H1 (cell line): Measurements from ENCODE around the gene TPRN. TPM values are rescaled to one million over a fixed set of nuclear protein-coding genes. Genes with fewer than 3 reads are reported as not detected.

Source experiments
- CTCF ChIA-PET: fragments of 300-600 bp; sonication (Branson Sonifier 250); formaldehyde crosslinking; loops from one replicate; lab custom pipeline; 2021; ENCODE audit not compliant: partially characterized antibody; lab: Charles Lee
- POLR2A ChIA-PET: fragments of 300-600 bp; sonication (Branson Sonifier 250); formaldehyde crosslinking; loops from one replicate; lab custom pipeline; 2021; ENCODE audit warnings: inconsistent platforms; ENCODE audit not compliant: partially characterized antibody; lab: Charles Lee
- DNase-seq, 2 experiments: peaks; one replicate each; pipeline versions ENCODE4 v3.0.0 to v3.0.0-alpha.2; 2010 to 2022; ENCODE audit warnings: low spot score in 2 of 2, low read depth in 1 of 2, mixed read lengths in 1 of 2
- FAIRE-seq: peaks from 2 replicates; lab custom pipeline; 2011; peaks lifted over from hg19 to GRCh38; lab: Jason Lieb, UNC
- H2AFZ ChIP-seq: 2 replicates; pipeline ENCODE4 v1.8.1; 2012; ENCODE audit warnings: low read length, inconsistent platforms
- H2AK5ac ChIP-seq: 2 replicates; pipeline ENCODE4 v1.6.1; 2013; ENCODE audit warnings: low read depth, low read length
- H2BK120ac ChIP-seq: replicated peaks from 2 replicates; pipeline ENCODE3; 2013; ENCODE audit warnings: low read depth, low read length, inconsistent platforms
- H2BK12ac ChIP-seq: 2 replicates; pipeline ENCODE4 v1.6.1; 2013; ENCODE audit warnings: low read depth, low read length
- H2BK15ac ChIP-seq: 2 replicates; pipeline ENCODE4 v1.6.1; 2013; ENCODE audit warnings: low read length
- H2BK20ac ChIP-seq: 2 replicates; pipeline ENCODE4 v1.6.1; 2013; ENCODE audit warnings: low read length
- H2BK5ac ChIP-seq: 2 replicates; pipeline ENCODE4 v1.6.1; 2013; ENCODE audit warnings: low read depth, low read length
- H3K14ac ChIP-seq: 2 replicates; pipeline ENCODE4 v1.6.1; 2013; ENCODE audit warnings: inconsistent platforms; ENCODE audit not compliant: insufficient read length
- H3K18ac ChIP-seq: 2 replicates; pipeline ENCODE4 v1.6.1; 2013; ENCODE audit warnings: low read length; ENCODE audit errors: extremely low read depth
- H3K23ac ChIP-seq: 2 replicates; pipeline ENCODE4 v1.6.1; 2013; ENCODE audit warnings: inconsistent platforms; ENCODE audit not compliant: insufficient read length
- H3K23me2 ChIP-seq: 2 replicates; pipeline ENCODE4 v1.6.1; 2013; ENCODE audit warnings: low read depth, low read length
- H3K27ac ChIP-seq: 2 replicates; pipeline ENCODE4 v1.6.1; 2011; ENCODE audit warnings: low read depth, low read length, inconsistent platforms
- H3K27me3 ChIP-seq, 4 experiments: replicated peaks in 1 of 4; 1 replicate in 1 of 4; 2 replicates in 3 of 4; pipeline versions ENCODE4 v1.6.1 to v1.8.1; 2011 to 2013; ENCODE audit warnings: low read length in 3 of 4, mild to moderate bottlenecking in 3 of 4, inconsistent platforms in 2 of 4, mixed read lengths in 2 of 4, moderate library complexity in 1 of 4; ENCODE audit not compliant: control insufficient read depth in 3 of 4, insufficient read depth in 3 of 4; ENCODE audit errors: extremely low read depth in 1 of 4
- H3K36me3 ChIP-seq, 4 experiments: 2 replicates each; pipeline versions ENCODE4 v1.6.1 to v1.8.1; 2011 to 2013; ENCODE audit warnings: mild to moderate bottlenecking in 4 of 4, low read length in 3 of 4, moderate library complexity in 2 of 4, control low read depth in 1 of 4, inconsistent platforms in 1 of 4; ENCODE audit not compliant: insufficient read depth in 4 of 4, control insufficient read depth in 2 of 4
- H3K4ac ChIP-seq: replicated peaks from 2 replicates; pipeline ENCODE3; 2013; ENCODE audit warnings: low read length, low read depth, mixed read lengths, inconsistent platforms; ENCODE audit not compliant: insufficient read length
- H3K4me1 ChIP-seq, 4 experiments: replicated peaks in 1 of 4; 1 replicate in 1 of 4; 2 replicates in 3 of 4; pipeline versions ENCODE4 v1.6.1 to v1.8.1; 2011 to 2013; ENCODE audit warnings: low read length in 3 of 4, inconsistent platforms in 2 of 4, mixed read lengths in 1 of 4; ENCODE audit not compliant: insufficient read depth in 4 of 4, control insufficient read depth in 3 of 4
- H3K4me2 ChIP-seq, 2 experiments: 2 replicates each; pipeline versions ENCODE4 v1.6.1 to v1.8.1; 2011 to 2013; ENCODE audit warnings: low read depth in 2 of 2, low read length in 2 of 2, control low read depth in 1 of 2, inconsistent platforms in 1 of 2, mild to moderate bottlenecking in 1 of 2; ENCODE audit not compliant: insufficient read depth in 1 of 2
- H3K4me3 ChIP-seq, 4 experiments: fragments of 200-600, 300-600 bp in 1 of 4; sonication (generic), shearing (Covaris generic), sonication (Bioruptor Twin) in 1 of 4; 2 replicates each; pipeline versions ENCODE4 v1.5.1 to v1.8.1; 2011 to 2016; ENCODE audit warnings: low read length in 4 of 4, low read depth in 3 of 4, control low read depth in 2 of 4, inconsistent platforms in 2 of 4, mild to moderate bottlenecking in 2 of 4, mixed read lengths in 1 of 4, moderate library complexity in 1 of 4; ENCODE audit not compliant: insufficient read depth in 2 of 4; ENCODE audit errors: extremely low read depth in 1 of 4
- H3K56ac ChIP-seq: replicated peaks from 2 replicates; pipeline ENCODE3; 2013; ENCODE audit warnings: low read depth, mild to moderate bottlenecking, mixed read lengths, low read length, inconsistent platforms; ENCODE audit not compliant: insufficient read length
- H3K79me1 ChIP-seq: 2 replicates; pipeline ENCODE4 v1.6.1; 2013; ENCODE audit warnings: low read depth, low read length, control low read depth
- H3K79me2 ChIP-seq, 2 experiments: 2 replicates each; pipeline versions ENCODE4 v1.6.1 to v1.8.1; 2012 to 2013; ENCODE audit warnings: low read length in 2 of 2, mild to moderate bottlenecking in 2 of 2, inconsistent platforms in 1 of 2; ENCODE audit not compliant: insufficient read depth in 2 of 2, control insufficient read depth in 1 of 2
- H3K9ac ChIP-seq, 4 experiments: replicated peaks in 1 of 4; 1 replicate in 1 of 4; 2 replicates in 3 of 4; pipeline versions ENCODE4 v1.6.1 to v1.8.1; 2011 to 2013; ENCODE audit warnings: low read depth in 3 of 4, low read length in 3 of 4, control low read depth in 2 of 4, mild to moderate bottlenecking in 2 of 4, moderate library complexity in 2 of 4, inconsistent platforms in 1 of 4; ENCODE audit errors: extremely low read depth in 1 of 4
- H3K9me3 ChIP-seq, 2 experiments: 2 replicates each; pipeline versions ENCODE4 v1.6.1 to v1.8.1; 2012 to 2013; ENCODE audit warnings: mild to moderate bottlenecking in 2 of 2, moderate library complexity in 2 of 2, control low read depth in 1 of 2, inconsistent platforms in 1 of 2, low read depth in 1 of 2, low read length in 1 of 2, mixed read lengths in 1 of 2; ENCODE audit not compliant: insufficient read depth in 2 of 2
- H4K20me1 ChIP-seq, 2 experiments: replicated peaks in 1 of 2; 2 replicates each; pipeline versions ENCODE3 to v1.8.1; 2011 to 2013; ENCODE audit warnings: inconsistent platforms in 2 of 2, low read length in 2 of 2, mild to moderate bottlenecking in 1 of 2; ENCODE audit not compliant: insufficient read depth in 2 of 2, control insufficient read depth in 1 of 2
- H4K5ac ChIP-seq: 2 replicates; pipeline ENCODE4 v1.6.1; 2013; ENCODE audit warnings: low read length, low read depth, mixed read lengths, inconsistent platforms; ENCODE audit not compliant: insufficient read length
- H4K8ac ChIP-seq: 2 replicates; pipeline ENCODE4 v1.8.0; 2013; ENCODE audit warnings: mild to moderate bottlenecking, moderate library complexity, low read length, inconsistent platforms; ENCODE audit not compliant: insufficient read depth; ENCODE audit errors: extremely low read depth
- H4K91ac ChIP-seq: replicated peaks from 2 replicates; pipeline ENCODE3; 2013; ENCODE audit warnings: low read length, mixed read lengths, inconsistent platforms; ENCODE audit not compliant: insufficient read length
- ATF2 ChIP-seq: IDR thresholded peaks from 2 replicates; pipeline ENCODE4 v1.6.1; 2012; ENCODE audit warnings: low read length, inconsistent platforms
- BRCA1 ChIP-seq: IDR thresholded peaks from 2 replicates; pipeline ENCODE4 v1.6.1; 2012; ENCODE audit warnings: low read depth, low read length, improper control_type of control experiment
- CREB1 ChIP-seq: IDR thresholded peaks from 2 replicates; pipeline ENCODE4 v1.6.1; 2012; ENCODE audit warnings: inconsistent platforms
- EZH2 ChIP-seq: fragments of 200-600 bp; sonication (generic); IDR thresholded peaks from 2 replicates; pipeline ENCODE4 v1.7.1; 2012; ENCODE audit warnings: low read depth, mild to moderate bottlenecking, moderate library complexity, low read length, inconsistent platforms; ENCODE audit not compliant: severe bottlenecking
- JUN ChIP-seq: IDR thresholded peaks from 2 replicates; pipeline ENCODE4 v1.6.1; 2011; ENCODE audit warnings: low read depth, mild to moderate bottlenecking, improper control_type of control experiment, low read length
- MAFK ChIP-seq: IDR thresholded peaks from 2 replicates; pipeline ENCODE4 v1.6.1; 2012; ENCODE audit warnings: low read depth, mild to moderate bottlenecking, improper control_type of control experiment, low read length
- POLR2A ChIP-seq, 2 experiments: IDR thresholded peaks; 1 replicate in 1 of 2; 2 replicates in 1 of 2; pipeline ENCODE4 v1.6.1; 2011; ENCODE audit warnings: low read depth in 2 of 2, low read length in 2 of 2, mild to moderate bottlenecking in 2 of 2; ENCODE audit errors: control extremely low read depth in 1 of 2
- SIRT6 ChIP-seq: IDR thresholded peaks from one replicate; pipeline ENCODE4 v1.7.1; 2012; ENCODE audit warnings: low read length, inconsistent platforms
- TAF7 ChIP-seq: optimal IDR thresholded peaks from 2 replicates; pipeline ENCODE3; 2011; ENCODE audit warnings: low read depth, mild to moderate bottlenecking, inconsistent platforms, low read length, moderate library complexity, borderline replicate concordance
- ZNF274 ChIP-seq: IDR thresholded peaks from 2 replicates; pipeline ENCODE4 v1.7.0; 2012; ENCODE audit warnings: low read length, borderline replicate concordance; ENCODE audit errors: extremely low read depth
- WGBS, 2 experiments: shearing (Covaris generic) in 1 of 2; methylation state at CpG; one replicate each; pipeline versions ENCODE4 v1.1.6 to v1.1.7; 2013 to 2015; ENCODE audit warnings: low lambda C conversion rate in 2 of 2, mixed read lengths in 2 of 2, inconsistent platforms in 1 of 2, low coverage in 1 of 2, missing lambda C conversion rate in 1 of 2; ENCODE audit not compliant: insufficient replicate concordance in 2 of 2, insufficient coverage in 1 of 2, insufficient read length in 1 of 2; ENCODE audit errors: extremely low coverage in 1 of 2, missing lambda C conversion rate in 1 of 2; 5-methylcytosine and 5-hydroxymethylcytosine counted together
- polyA plus RNA-seq, 7 experiments: library from polyadenylated mRNA; depleted of rRNA in 3 of 7; stranded (reverse) in 5 of 7; unstranded in 2 of 7; fragments of >200 nt in 5 of 7; fragments of 200-250 nt in 2 of 7; gene quantifications; 1 replicate in 5 of 7; 2 replicates in 1 of 7; 4 replicates in 1 of 7; pipeline versions ENCODE4 v1.2.1 to v1.2.3, GENCODE V29; 2011 to 2013; ENCODE audit warnings: missing spikeins in 2 of 7, mixed read lengths in 2 of 7
- total RNA-seq: library from RNA; stranded (reverse); fragmentation: NEBNext Ultra II Directional; extraction: Animal tissue kit (Norgen Biotek cat#: 25700); gene quantifications from 2 replicates; pipeline ENCODE4 v1.2.1, GENCODE V29; 2021

Gene TPRN
- total and polyA plus RNA-seq, 2 of the 8 experiments (the other 6 are each of a cell fraction or from before 2014, with no cell fraction given), result 9.7 to 23.2 TPM

GRCh38 chr9:137206602-137207001 is 6.1 kb upstream of the TPRN start:
- H3K9ac ChIP-seq, result peak overlapping the region in 2 of 4 experiments; percentile 84 to 89; a peak in 4 of 7 replicates
- H2BK20ac ChIP-seq, result no peak overlapping the region
- H3K4ac ChIP-seq, result no peak overlapping the region
- FAIRE-seq (no peak), DNase-seq (no peak)
- no peaks in the 10 kb centered on the region for H3K9me3 ChIP-seq
- no peak overlapping the region for H3K23ac ChIP-seq
- no peak overlapping the region for H2BK15ac ChIP-seq
- no peak overlapping the region for H2AFZ ChIP-seq
- ChIA-PET POLR2A (interaction anchor here (1.1 to 69.9 kb wide), 8 partner anchors 13 to 136 kb away, joined by 3 to 1462 read pairs (median 8); partner anchors contain the start of genes ANAPC2, CYSRT1, NELFB and RNF208), CTCF (interaction anchor here (0.7 to 4.9 kb wide), 8 partner anchors 8 to 84 kb away, joined by 3 to 23 read pairs (median 4); partner anchors contain the start of genes ANAPC2, RNF224 and SSNA1)
- H3K79me1 ChIP-seq, result peaks cover 17% of the 10 kb centered on the region
- H3K4me3 ChIP-seq, result peak overlapping the region; percentile 78 to 96 (median 89)
- no peak overlapping the region for H2BK5ac ChIP-seq
- 88% methylated on average over 7 of the region's 7 CpGs; no CpG with 5 or more reads in 1 of the 2 experiments for WGBS, 2 experiments
- H3K23me2 ChIP-seq, result peaks cover 15% of the 10 kb centered on the region
- H3K18ac ChIP-seq, result no peak overlapping the region
- no peaks in the 10 kb centered on the region for H3K27me3 ChIP-seq
- H3K4me1 ChIP-seq, result peaks cover 6 to 21% (median 14%) of the 10 kb centered on the region in 4 experiments
- no peak for TF ChIP-seq POLR2A (IDR thresholded peaks at IDR 0.05; ENCODE audit: control extremely low read depth in 1 of 2, low read depth in 2 of 2, low read length in 2 of 2)
- no peak for TF ChIP-seq ZNF274
- no peak for TF ChIP-seq MAFK
- no peak for TF ChIP-seq ATF2
- no peak for TF ChIP-seq CREB1
- no peak for TF ChIP-seq JUN
- TF ChIP-seq EZH2, result no peak
- TF ChIP-seq BRCA1, result no peak
- TF ChIP-seq TAF7, result no peak
- no peak for TF ChIP-seq SIRT6
- H3K79me2 ChIP-seq, result peaks cover 0 to 46% of the 10 kb centered on the region in 2 experiments; a peak in 3 of 4 replicates
- peaks cover 0 to 12% of the 10 kb centered on the region in 2 experiments for H4K20me1 ChIP-seq
- no peak overlapping the region for H3K56ac ChIP-seq
- H3K36me3 ChIP-seq, result peaks cover 0 to 4% (median 0%) of the 10 kb centered on the region in 4 experiments; a peak in 1 of 8 replicates
- H4K5ac ChIP-seq, result no peak overlapping the region
- no peak overlapping the region for H3K14ac ChIP-seq
- no peak overlapping the region for H2AK5ac ChIP-seq
- H3K27ac ChIP-seq, result no peak overlapping the region
- H3K4me2 ChIP-seq, result peak overlapping the region; percentile 90
- H4K8ac ChIP-seq, result no peak overlapping the region; the same call in 1 of the 2 replicates
- H4K91ac ChIP-seq, result no peak overlapping the region
- H2BK120ac ChIP-seq, result no peak overlapping the region
- H2BK12ac ChIP-seq, result no peak overlapping the region
